ENCODE results near the gene REEP1.

DNA sequence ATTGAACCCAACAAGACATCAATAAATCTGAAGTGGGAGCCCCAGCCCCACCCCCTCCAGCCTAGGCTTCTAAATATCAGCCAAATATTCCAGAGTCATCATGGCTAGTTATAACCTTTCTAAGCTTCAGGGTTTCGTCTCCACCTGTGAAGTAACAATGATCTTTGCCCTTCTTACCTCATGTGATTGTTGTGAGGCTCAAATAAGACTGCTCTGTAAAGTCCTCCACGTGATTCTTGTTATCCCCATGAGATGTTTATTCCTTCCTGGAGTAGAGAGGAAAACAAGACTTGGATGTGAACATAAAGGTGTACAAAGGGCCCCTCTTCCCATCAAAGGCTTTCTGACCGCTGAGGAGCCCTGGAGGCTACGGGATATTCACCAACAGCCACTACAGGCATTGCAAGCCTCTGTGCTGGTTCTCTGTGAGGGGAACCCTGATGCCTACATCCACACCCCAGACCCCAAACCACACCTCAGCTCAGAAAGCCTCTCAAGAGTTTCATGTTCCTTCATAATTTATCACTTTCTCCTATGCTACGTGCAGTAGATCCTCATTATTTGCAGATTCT, 20.1 kb upstream of the REEP1 start:
- TF ChIP-seq, protein P1, sequence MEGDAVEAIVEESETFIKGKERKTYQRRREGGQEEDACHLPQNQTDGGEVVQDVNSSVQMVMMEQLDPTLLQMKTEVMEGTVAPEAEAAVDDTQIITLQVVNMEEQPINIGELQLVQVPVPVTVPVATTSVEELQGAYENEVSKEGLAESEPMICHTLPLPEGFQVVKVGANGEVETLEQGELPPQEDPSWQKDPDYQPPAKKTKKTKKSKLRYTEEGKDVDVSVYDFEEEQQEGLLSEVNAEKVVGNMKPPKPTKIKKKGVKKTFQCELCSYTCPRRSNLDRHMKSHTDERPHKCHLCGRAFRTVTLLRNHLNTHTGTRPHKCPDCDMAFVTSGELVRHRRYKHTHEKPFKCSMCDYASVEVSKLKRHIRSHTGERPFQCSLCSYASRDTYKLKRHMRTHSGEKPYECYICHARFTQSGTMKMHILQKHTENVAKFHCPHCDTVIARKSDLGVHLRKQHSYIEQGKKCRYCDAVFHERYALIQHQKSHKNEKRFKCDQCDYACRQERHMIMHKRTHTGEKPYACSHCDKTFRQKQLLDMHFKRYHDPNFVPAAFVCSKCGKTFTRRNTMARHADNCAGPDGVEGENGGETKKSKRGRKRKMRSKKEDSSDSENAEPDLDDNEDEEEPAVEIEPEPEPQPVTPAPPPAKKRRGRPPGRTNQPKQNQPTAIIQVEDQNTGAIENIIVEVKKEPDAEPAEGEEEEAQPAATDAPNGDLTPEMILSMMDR (IDR thresholded peaks at IDR 0.05; ENCODE audit: insufficient read depth, low read length, poor library complexity, severe bottlenecking): no peak
- TF ChIP-seq EZH2phosphoT487 (conservative IDR thresholded peaks at IDR 0.05; ENCODE audit: low read length): no peak
